NCI-H2227 (cell line): Measurements from ENCODE around the gene FAM32A.

Source experiments
- DNase-seq: peaks from one replicate; lab custom pipeline; 2025; ENCODE audit not compliant: unreplicated experiment; lab: John Stamatoyannopoulos, UW

The FAM32A gene

DNA sequence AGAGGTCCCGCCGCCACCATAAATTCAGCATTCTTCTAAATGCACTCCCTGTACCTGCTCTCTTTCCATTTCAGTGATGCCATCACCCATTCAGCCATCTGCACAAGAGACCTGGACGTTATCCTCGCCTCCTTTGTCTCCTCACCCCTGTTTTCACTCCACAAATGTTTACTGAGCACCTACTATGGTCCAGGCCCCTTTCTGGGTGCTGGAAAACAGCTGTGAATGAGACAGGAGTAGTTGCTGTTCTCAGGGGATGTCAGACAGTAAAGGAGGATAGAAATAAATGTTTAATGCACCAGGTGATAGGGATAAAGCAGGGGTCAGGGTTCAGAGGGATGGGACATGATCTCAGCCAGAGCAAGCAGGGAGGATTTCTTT, 15.8 kb downstream of the FAM32A start:
- DNase-seq: no peak

DNA sequence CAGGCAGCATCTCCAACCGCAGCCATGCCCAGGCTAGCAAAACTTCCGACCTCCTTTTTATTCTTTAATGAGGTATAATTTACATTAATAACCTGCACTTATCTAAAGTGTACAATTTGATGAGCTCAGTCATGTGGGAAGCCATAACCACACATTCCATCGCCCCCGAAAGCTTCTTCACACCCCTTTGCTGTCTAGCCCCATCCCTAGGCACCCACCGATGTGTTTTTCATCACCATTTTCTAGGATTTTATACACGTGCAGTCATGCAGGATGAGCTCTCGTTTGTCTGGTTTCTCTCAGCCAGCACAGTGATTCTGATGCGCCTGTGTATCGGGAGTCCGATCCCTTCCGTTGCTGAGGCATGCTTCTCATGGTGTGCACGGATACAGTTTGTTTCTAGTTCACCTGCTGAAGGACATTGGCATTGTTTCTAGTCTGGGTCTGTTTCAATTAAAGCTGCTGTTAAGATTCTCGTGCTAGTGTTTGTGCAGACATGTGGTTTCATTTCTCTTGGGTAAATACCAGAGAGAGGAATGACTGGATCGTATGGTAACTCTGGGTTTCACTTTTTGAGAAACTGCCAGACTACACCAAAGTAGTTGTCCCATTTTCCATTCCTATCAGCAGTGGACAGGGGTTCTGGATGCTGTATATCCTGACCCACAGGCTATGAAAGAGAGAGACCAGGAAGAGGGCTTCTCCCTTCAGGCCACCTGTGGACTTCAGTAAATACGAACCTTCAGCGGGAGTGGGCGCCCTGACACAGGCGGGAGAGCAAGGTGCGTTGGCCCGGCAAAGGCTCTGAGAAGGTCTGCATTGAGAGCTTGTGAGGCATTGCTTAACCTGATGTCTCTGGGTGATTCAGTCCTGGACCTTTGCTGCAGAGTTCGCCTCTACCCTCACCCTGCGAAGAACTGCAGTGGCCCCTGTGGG, 17.4 kb downstream of the FAM32A start:
- DNase-seq: no peak

DNA sequence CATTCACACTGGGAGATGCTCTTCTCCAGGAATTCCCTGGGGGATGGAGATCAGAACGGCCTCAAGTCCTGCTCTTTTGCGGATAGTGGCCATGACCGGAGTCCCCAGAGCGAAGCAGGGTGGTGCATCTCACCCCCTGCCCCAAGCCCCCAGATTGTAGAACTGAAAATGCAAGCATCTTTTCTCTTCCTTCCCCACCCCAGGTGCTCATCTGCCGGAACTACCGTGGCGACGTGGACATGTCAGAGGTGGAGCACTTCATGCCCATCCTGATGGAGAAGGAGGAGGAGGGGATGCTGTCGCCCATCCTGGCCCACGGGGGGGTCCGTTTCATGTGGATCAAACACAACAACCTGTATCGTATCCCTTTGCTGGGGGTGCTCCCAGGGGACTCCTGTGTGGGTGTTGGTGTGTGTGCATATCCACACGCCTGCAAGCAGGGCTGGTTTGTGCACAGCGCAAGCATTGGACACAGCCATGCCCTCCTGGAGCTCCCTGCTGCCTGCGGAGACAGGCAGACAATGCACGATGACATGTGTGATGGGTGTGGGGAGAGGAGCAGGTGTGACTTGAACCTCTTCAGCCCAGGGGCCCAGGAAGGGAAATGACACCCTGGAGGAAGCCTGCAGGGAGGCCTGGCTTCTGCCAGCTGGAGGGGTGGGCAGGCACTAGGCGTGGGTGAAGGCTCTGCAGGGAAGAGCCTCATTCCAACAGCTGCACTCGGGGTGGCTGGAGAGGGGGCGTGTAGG, 18.2 kb downstream of the FAM32A start:
- DNase-seq: no peak

DNA sequence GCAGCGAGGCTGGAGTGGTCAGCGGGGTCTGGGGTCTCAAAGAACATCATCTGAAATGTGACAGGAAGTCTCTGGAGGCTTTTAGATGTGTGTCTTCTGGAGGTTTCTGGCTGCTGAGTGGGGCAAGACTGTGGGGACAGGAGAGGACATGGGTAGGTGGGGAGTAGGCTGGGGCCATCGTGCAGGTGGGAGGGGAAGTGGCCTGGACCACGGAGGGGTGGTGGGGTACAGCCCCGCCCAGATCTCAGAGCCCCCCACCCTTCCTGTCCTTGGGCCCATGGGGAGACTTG, 18.7 kb downstream of the FAM32A start:
- no peak for DNase-seq

DNA sequence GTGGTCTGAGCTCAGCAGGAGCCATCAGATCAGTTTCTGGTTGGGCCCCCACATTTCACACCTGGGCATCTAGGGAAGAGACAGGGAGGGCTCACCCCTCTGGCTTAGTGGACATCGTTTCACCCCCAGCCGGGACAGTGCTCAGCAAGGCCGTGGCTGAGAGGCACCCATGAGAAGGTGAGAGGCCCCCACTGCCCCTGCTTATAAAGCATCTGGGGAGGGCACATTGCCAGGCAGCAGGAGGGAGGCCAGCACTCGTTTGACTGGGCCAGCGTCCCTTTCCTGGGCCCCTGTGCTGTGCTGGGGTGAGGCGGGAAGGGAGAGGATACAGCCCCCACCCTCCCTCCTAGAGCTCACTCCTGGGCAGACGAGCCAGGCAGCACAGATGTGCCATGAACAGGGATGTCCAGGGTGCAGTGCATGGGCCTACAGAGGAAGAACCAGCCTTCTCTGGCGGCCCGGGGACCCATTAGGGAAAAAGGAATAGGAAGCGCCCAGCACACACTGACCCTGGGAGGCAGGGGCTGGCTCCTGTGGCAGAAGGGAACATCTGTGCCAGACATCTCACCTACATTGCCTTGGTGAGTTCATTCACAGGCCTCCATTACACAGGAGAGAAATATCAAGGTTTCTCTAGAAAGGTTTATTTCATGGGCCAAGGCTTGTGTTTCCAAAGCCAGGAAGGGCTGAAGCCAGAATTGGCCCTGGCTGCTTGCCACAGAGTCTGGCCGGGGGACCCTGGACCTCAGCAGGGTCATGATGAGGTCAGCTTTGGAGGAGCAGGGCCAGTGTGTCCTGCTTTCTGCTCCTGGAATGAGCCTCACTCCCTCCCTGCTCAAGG, 20.2 kb downstream of the FAM32A start:
- DNase-seq: no peak

DNA sequence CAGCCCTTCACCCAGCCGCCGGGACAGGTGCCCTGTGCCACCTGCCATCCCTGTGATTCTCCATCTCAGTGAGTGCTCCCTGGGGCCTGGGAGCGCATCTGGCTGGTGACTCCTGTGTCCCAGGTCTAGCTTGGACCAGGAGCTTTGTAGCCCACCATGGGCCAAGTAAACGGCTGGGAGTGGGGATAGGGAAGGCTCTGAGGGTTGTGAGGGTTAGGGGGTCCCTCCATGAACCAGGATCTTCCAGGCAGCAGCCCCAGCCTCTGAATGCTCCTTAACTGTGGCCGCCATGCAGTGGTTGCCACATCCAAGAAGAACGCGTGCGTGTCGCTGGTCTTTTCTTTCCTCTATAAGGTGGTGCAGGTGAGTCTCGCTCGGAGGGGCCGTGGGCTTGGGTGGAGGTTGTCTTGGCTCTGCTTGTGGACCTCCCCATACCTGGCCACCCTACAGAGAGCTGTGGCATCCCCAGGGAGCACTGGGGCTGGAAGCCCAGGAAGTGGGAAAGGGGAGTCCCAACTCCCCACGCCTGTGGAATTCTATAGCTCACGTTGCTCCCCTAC, 20.9 kb downstream of the FAM32A start:
- no peak for DNase-seq

DNA sequence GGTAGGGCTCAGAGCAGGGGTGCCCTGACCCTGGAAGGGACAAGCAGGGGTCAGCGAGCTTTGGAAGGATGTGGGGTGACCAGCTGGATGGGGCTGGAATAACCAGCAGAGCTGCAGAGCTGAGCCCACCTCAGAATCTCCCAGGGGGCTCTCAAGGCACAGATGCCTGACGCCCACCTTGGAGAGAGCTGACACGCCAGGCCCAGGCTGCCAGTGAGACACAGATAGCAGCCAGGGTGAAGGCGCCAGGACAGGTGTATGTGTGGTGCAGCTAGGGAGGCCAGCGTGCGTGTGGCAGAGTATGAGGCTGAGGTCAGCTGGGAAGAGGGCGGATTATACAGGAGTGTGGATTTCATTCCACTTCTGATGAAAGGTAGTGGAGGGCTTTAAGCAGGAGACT, 21.4 kb downstream of the FAM32A start:
- DNase-seq: no peak

DNA sequence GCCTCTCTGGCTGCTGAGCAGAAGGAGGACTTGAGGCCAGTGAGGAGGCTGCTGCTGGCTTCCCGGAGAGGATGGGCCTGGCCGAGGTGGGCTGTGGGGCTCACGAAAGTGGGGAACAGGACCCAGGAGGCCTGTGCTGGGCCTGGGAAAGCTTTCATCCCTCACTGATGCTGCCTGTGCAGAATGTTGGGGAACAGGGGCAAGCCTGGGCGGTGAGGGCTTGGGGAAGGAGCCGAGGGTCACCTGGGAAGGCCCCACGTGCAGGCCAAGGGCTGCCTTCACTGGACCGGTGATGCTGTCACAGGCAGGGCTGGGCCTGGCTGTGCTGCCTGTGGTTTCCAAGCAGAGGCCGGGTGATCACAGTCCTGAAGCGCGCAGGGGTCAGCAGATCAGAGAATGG, 21.9 kb downstream of the FAM32A start:
- no peak for DNase-seq

DNA sequence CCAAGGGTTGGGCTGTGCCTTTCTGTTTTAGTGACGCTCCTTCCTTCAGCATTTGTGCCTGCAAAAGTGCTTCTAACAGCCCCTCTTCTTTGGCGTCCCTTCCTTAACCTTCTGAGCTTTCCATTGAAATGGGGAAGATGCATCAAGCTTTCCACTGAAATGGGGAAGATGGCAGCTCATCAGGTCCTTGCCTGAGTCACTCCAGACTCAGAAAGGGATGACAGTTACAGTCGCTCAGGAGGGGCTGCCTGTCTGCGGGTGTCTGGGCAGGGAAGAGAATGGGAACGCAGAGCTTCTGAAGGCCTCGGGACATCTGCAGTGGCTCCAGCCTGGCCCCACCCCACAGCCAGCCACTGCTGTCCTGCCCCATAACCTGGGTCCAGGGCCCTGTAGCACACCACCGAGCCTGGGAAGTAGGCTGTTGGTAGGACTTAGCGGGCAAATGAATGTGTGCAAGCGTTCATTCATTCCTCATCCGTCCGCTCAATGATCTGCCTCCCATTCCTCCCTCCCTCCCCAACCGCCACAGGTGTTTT, 22.3 kb downstream of the FAM32A start:
- DNase-seq: no peak

DNA sequence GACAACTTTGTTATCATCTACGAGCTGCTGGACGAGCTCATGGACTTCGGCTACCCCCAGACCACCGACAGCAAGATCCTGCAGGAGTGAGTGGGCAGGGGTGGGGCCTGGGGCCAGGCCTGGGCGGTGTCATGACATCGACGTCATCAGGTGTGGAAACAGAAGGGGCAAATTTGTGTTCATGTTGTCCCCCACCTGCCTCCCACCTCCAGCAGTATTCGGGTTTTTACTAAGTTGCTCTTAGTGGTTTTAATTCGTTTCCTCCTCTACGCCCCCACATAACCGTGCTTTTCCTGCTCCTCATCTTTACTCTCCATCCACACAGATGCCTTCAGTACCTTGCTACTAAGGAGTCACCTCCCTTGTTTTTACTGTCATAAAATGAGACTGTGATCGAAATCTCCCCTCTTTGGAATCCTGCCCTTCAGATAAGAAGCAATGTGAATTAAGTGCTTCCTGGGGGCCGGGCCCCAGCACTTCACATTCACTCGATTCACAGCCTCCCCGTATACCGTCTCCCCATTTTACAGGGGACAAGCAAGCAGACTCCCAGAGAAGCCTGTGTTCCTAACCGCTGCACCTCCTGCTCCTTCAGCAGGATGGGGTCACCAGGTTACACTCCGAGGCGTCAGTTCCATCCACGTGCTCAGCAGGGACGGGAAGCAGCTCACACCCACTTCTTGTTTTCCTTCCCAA, 23.0 kb downstream of the FAM32A start:
- no peak for DNase-seq

DNA sequence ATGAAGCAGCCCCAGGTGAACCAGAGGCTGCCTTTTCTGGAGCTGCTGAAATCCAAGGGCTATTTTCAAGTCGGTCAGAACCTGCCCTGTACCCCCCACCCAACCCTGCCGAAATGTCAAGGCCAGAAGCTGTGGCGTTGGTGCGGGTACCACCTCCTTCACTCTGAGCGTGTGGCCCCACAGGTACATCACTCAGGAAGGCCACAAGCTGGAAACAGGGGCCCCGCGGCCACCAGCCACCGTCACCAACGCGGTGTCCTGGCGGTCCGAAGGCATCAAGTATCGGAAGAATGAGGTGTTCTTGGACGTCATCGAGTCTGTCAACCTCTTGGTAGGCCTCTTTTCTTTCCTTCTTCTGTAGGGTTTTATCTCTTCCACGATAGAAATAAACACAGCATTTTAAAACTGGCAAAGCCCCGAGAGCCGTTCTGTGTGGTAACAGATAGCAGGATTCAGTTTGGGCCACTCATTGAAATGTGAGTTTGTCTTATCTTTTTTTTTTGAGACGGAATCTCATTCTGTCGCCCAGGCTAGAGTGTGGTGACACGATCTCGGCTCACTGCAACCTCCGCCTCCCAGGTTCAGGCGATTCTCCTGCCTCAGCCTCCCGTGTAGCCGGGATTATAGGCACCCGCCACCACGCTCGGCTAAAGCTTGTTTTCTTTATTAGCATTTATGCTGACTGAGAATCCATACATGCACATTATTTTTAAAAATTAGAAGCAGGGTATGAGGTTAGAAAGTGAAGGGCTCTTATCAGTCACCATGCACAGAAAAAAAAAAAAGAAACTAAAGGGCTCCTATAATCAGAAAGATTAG, 23.8 kb downstream of the FAM32A start:
- no peak for DNase-seq

DNA sequence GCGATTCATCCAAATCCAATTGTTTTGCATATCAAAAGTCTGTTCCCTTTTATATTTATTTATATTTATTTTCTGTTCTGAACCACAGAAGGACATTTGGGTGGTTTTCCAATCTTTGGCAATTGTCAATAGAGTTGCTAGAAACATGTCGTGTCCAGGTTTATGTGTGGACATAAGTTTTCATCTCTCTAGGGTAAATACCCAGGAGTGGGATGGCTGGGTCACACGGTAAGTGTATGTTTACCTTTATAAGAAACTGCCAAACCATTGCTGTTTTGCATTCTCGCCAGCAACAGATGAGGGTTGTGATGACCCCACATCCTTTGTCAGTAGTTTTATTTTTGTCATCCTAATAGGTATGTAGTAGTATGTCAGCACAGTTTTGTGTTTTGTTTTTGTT, 25.0 kb downstream of the FAM32A start:
- no peak for DNase-seq

DNA sequence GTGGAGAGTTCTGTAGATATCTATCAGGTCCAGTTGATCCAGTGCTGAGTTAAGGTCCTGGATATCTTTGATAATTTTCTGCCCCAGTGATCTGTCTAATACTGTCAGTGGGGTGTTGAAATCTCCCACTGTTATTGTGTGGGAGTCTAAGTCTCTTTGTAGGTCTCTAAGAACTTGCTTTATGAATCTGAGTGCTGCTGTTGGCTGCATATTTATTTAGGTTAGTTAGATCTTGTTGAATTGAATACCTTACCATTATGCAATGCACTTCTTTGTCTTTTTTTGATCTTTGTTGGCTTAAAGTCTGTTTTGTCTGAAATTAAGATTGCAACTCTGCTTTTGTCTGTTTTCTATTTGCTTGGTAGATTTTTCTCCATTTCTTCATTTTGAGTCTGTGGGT, 27.9 kb downstream of the FAM32A start:
- no peak for DNase-seq

DNA sequence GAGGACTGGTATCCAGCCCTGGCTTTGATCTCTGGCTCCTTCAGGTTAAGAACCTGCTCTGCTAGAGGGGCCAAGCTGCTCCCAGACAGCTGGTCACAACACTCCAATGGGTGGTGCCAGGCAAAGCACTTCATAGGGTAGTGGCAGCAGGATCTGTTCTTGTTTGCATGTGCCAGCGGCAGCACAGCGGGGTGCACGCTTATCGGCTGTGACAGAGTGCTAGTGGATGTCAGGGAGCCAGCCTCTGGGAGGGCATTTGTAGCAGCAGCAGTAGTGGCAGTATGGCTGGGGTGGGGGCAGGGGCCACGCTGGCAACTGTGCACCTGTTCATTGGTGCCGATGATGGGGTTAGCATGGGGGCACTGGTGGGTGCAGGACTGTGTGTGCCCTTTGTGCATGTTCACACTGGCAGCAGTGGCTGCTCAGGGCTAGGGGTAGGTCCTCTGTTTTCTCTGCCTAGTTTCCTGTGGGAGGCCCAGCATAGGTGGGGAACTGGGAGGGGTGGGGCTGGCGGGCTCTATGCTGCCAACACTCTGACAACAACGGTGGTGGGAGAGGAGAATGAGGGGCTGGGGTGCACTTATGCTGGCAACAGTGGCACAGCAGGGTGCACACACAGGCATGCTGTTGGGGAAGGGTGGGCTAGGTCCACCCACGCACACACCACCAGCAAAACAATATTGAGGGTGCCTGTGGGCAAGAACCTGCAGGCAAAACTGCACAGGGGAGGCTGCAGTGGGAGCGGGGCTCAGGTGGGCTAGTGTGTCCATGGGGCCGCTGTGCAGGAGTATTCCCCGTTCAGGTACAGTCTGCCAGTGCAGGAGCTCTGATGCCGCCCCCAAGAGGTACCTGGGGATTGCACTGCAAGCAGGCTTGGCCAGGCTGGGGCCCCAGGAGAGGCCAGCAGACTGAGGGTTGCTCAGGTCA, 31.8 kb downstream of the FAM32A start:
- peak; percentile 6 for DNase-seq

DNA sequence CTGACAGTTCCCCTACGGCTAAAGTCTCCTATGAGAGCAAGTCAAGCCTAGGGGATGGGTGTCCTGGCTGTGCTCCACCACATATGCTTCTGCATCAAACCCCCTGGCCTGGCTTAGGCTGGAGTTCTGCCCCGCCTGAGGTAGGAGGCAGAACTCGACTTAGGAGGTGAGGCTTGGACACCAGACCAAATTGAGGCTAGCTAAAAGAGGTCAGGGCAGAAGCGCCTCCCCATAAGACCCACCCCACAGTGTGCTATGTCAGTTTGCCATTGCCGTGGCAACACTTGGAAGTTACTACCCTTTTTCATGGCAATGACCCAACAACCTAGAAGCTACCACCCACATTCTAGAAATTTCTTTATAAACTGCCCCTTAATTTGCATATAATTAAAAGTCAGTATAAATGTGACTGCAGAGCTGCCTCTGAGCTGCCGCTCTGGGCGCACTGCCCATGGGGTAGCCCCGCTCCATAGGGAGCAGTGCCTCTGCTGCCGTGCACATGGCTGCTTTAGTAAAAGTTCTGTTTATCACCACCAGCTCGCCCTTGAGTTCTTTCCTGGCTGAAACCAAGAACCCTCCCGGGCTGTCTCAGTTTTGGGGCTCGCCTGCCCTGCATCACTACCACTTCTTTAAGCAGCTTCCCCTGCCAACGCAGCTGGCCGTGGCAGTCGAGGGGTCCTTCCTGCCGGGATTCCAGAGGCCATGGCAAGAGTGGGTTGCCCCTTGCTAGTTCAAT, 32.7 kb downstream of the FAM32A start:
- no peak for DNase-seq

DNA sequence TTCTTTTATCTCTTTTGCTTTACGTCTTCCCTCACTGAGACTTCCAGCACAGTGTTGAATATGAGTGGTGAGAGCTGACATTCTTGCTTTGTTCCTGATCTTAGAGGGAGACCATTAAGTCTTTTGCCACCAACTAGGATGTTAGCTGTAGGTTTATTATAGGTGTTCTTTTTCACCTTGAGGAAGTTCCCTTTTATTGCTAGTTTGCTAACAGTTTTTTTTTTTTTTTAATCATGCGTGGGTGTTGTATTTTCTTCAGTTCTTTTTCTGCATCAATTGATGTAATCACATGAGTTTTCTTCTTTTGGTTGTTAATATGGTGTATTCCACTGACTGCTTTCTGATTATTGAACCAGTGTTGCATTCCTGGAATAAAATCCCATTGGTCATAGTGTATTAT, 33.6 kb downstream of the FAM32A start:
- DNase-seq: no peak

DNA sequence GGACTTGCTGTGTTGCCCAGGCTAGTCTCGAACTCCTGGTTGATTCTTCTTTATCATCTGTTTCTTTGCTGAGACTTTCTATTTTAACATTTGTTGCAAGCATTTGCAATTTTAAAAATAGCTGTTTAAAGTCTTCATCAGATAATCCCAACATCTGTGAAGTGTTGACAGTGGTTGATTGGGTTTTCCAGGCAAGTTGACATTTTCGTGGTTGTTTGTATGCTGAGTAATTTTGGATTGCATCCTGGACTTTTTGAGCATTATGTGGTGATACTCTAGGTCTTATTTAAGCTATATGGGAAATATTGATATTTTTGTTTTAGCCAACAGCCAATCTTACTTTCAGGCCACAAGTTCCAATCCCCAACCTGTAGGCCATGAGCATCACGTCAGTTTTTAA, 37.6 kb downstream of the FAM32A start:
- no peak for DNase-seq

DNA sequence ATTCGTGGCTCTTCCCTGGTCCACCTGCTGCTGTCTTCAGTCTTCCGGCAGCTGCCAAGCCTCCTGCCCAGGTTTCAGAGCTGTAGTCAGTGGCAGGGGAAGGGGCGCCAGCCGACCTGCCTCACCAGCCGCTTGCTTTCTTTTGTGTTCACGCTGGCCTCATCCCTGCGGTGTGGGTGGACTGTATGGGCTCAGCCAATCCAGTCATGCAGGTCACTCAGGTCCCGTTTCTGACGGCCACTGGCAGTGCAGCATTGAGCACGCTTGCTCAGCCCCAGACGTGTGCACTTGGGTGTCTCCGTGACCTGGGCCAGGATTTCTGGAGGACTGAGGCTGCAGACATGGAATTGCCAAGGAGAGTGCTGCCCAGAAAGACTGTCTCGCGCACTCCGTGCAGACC, 38.5 kb downstream of the FAM32A start:
- DNase-seq: no peak
